Measurements from ENCODE around the gene MFN2.
A peak's percentile ranks its signal among the peaks of the same experiment; 100 is the strongest.

The MFN2 gene

GRCh38 chr1:11943619-11944018 is 36.6 kb upstream of the MFN2 start:
- ChIA-PET POLR2A (no interaction called here), CTCF (no interaction called here)
- TF ChIP-seq ZNF791 (tag by site-specific recombination; IDR thresholded peaks at IDR 0.05) = no peak
- no peak for TF ChIP-seq ZNF280D (tag by site-specific recombination; IDR thresholded peaks at IDR 0.05)
- no peak for TF ChIP-seq ZNF140 (tag by site-specific recombination; IDR thresholded peaks at IDR 0.05)
- TF ChIP-seq RBAK (tag by site-specific recombination; IDR thresholded peaks at IDR 0.05) = no peak
- peak; percentile 29 for TF ChIP-seq ZNF341 (tag by site-specific recombination; IDR thresholded peaks at IDR 0.05; ENCODE audit: low read depth)
- H3K9me3 ChIP-seq (ENCODE audit: control insufficient read depth, insufficient read depth, low read depth, low read length) = no peaks in the 10 kb centered on the region
- no peak overlapping the region for H3K4me3 ChIP-seq (ENCODE audit: low read depth, low read length)
- H3K36me3 ChIP-seq (ENCODE audit: control insufficient read depth in 2 of 2, insufficient read depth in 1 of 2, low read length in 2 of 2) = peaks cover 0 to 50% of the 10 kb centered on the region in 2 experiments; a peak in 2 of 3 replicates
- H3K4me1 ChIP-seq (ENCODE audit: control insufficient read depth, insufficient read depth, low read length) = no peaks in the 10 kb centered on the region; the same call in 1 of the 2 replicates
- no peak overlapping the region for H3K27ac ChIP-seq (ENCODE audit: extremely low read depth, low read depth, low read length)

GRCh38 chr1:11944358-11944931 is 35.8 kb upstream of the MFN2 start:
- POLR2A ChIA-PET = interaction anchor here (0.6 to 0.7 kb wide), 3 partner anchors 11 to 75 kb away, joined by 3 to 5 read pairs (median 4); partner anchors contain the start of gene MIIP
- H3K9me3 ChIP-seq (ENCODE audit: control insufficient read depth, insufficient read depth, low read depth, low read length) = no peaks in the 10 kb centered on the region
- no peak overlapping the region; the same call in 1 of the 2 replicates for H3K27ac ChIP-seq (ENCODE audit: extremely low read depth, low read depth, low read length)
- peaks cover 0 to 54% of the 10 kb centered on the region in 2 experiments; a peak in 2 of 3 replicates for H3K36me3 ChIP-seq (ENCODE audit: control insufficient read depth in 2 of 2, insufficient read depth in 1 of 2, low read length in 2 of 2)
- CTCF ChIA-PET = no interaction called here
- H3K4me1 ChIP-seq (ENCODE audit: control insufficient read depth, insufficient read depth, low read length) = no peaks in the 10 kb centered on the region; the same call in 1 of the 2 replicates
- H3K4me3 ChIP-seq (ENCODE audit: low read depth, low read length) = no peak overlapping the region
- TF ChIP-seq PRDM6 (tag by site-specific recombination; IDR thresholded peaks at IDR 0.05) = no peak; the same call in 1 of the 2 replicates
- 0 out of 2 replicates have a peak, but pooled peaks have one; percentile 19 for TF ChIP-seq ZNF449 (tag by site-specific recombination; IDR thresholded peaks at IDR 0.05)
- TF ChIP-seq ZNF426 (tag by site-specific recombination; IDR thresholded peaks at IDR 0.05) = no peak
- no peak; the same call in 1 of the 2 replicates for TF ChIP-seq ZNF571 (tag by site-specific recombination; IDR thresholded peaks at IDR 0.05)
- TF ChIP-seq ZNF121 (tag by site-specific recombination; IDR thresholded peaks at IDR 0.05) = peak; percentile 47; the same call in 1 of the 2 replicates
- peak; percentile 79; the same call in 1 of the 2 replicates for TF ChIP-seq ZSCAN23 (tag by site-specific recombination; IDR thresholded peaks at IDR 0.05)
- peak; percentile 77 for TF ChIP-seq ZFHX2 (tag by site-specific recombination; conservative IDR thresholded peaks at IDR 0.05)
- no peak for TF ChIP-seq ZNF624 (tag by site-specific recombination; IDR thresholded peaks at IDR 0.05)
- TF ChIP-seq TRIM28 (IDR thresholded peaks at IDR 0.05; ENCODE audit: borderline replicate concordance, low read length) = peak; percentile 67; the same call in 1 of the 2 replicates
- TF ChIP-seq BCL6B (tag by site-specific recombination; IDR thresholded peaks at IDR 0.05) = peak; percentile 28; the same call in 1 of the 2 replicates
- peak; percentile 14; the same call in 1 of the 2 replicates for TF ChIP-seq MZF1 (tag by site-specific recombination; IDR thresholded peaks at IDR 0.05; ENCODE audit: borderline replicate concordance)
- no peak for TF ChIP-seq ZNF23 (tag by site-specific recombination; IDR thresholded peaks at IDR 0.05; ENCODE audit: borderline replicate concordance)
- TF ChIP-seq ZNF76 (tag by site-specific recombination; IDR thresholded peaks at IDR 0.05; ENCODE audit: borderline replicate concordance, low read depth) = peak; percentile 67; the same call in 1 of the 2 replicates
- TF ChIP-seq ZNF521 (tag by site-specific recombination; IDR thresholded peaks at IDR 0.05) = no peak
- no peak for TF ChIP-seq AEBP2 (tag by site-specific recombination; IDR thresholded peaks at IDR 0.05; ENCODE audit: borderline replicate concordance)
- peak; percentile 86 for TF ChIP-seq ZNF639 (tag by site-specific recombination; IDR thresholded peaks at IDR 0.05)
- no peak for TF ChIP-seq SP3 (tag by site-specific recombination; IDR thresholded peaks at IDR 0.05)
- peak; percentile 64 for TF ChIP-seq ZBTB20 (tag by site-specific recombination; IDR thresholded peaks at IDR 0.05)
